Measurements from ENCODE around the gene SLC44A5.

DNA sequence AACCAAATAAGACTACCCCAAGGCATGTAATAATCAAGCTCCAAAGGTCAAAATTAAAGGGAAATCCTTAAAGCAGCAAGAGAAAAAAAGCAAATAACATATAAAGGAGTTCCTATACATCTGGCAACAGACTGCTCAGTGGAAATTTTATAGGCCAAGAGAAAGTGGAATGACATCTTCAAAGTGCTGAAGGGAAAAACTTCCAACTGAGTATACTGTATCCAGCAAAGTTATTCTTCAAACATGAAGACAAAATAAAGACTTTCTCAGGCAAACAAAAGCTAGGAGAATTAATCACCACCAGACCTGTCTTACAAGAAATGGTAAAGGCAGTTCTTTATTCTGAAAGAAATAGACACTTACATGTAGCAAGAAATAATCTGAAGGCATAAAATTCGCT, 45.0 kb upstream of the SLC44A5 start:
- TF ChIP-seq, protein P1, sequence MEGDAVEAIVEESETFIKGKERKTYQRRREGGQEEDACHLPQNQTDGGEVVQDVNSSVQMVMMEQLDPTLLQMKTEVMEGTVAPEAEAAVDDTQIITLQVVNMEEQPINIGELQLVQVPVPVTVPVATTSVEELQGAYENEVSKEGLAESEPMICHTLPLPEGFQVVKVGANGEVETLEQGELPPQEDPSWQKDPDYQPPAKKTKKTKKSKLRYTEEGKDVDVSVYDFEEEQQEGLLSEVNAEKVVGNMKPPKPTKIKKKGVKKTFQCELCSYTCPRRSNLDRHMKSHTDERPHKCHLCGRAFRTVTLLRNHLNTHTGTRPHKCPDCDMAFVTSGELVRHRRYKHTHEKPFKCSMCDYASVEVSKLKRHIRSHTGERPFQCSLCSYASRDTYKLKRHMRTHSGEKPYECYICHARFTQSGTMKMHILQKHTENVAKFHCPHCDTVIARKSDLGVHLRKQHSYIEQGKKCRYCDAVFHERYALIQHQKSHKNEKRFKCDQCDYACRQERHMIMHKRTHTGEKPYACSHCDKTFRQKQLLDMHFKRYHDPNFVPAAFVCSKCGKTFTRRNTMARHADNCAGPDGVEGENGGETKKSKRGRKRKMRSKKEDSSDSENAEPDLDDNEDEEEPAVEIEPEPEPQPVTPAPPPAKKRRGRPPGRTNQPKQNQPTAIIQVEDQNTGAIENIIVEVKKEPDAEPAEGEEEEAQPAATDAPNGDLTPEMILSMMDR (IDR thresholded peaks at IDR 0.05) = no peak
- TF ChIP-seq POLR2A (IDR thresholded peaks at IDR 0.05) (no peak), EP300 (IDR thresholded peaks at IDR 0.05) (no peak)

Measured in suprapubic skin (tissue), 3 donors.